GM19397 (cell line): ENCODE data around the gene PIK3CG.

ENCODE experiments used
- ATAC-seq: cut with Tn5 transposase; IDR thresholded peaks from one replicate; pipeline ENCODE4 v1.9.1; 2021; ENCODE audit warnings: mild to moderate bottlenecking, moderate library complexity; ENCODE audit not compliant: unreplicated experiment

PIK3CG gene

GRCh38 chr7:106858618-106859532 lies 6.2 kb upstream of the PIK3CG start:
- no peak for ATAC-seq

GRCh38 chr7:106862317-106863089 lies 2.6 kb upstream of the PIK3CG start:
- no peak for ATAC-seq

DNA sequence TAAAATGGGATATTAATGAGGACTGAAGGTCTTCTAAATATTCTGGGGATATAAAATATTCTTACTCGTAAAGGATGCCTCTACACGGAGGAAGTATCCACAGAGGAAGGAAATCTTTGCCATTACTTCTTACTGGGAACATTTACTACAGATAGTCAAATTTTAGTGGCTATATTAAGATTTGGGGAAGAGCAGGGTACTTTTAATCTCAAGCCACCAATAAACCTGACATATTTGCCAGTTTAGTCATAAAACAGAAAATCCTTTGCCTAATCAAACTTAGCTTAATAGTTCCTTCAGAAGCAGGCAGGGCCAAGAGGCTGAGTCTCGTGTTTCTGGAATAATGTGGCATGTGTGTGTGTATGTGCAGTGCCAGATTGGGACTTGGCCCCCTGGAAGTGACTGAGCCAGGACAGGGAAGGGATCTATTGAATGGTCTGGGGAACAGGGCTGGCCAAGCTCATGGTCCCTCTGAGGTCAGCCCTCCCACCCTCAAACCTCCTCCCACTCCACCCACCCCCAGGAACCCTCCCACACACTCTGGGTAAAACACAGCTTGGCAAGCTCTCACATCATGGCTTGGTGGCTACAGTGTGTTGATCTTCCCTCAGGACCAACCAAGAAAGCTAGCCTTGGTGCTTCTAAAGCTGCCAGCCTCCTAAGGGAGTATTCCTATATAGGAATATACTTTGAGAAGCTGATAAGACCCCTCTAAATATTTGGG lies 1.6 kb upstream of the PIK3CG start:
- no peak for ATAC-seq

GRCh38 chr7:106864298-106865081 lies 592 bp upstream of the PIK3CG start:
- peak; percentile 28 for ATAC-seq

DNA sequence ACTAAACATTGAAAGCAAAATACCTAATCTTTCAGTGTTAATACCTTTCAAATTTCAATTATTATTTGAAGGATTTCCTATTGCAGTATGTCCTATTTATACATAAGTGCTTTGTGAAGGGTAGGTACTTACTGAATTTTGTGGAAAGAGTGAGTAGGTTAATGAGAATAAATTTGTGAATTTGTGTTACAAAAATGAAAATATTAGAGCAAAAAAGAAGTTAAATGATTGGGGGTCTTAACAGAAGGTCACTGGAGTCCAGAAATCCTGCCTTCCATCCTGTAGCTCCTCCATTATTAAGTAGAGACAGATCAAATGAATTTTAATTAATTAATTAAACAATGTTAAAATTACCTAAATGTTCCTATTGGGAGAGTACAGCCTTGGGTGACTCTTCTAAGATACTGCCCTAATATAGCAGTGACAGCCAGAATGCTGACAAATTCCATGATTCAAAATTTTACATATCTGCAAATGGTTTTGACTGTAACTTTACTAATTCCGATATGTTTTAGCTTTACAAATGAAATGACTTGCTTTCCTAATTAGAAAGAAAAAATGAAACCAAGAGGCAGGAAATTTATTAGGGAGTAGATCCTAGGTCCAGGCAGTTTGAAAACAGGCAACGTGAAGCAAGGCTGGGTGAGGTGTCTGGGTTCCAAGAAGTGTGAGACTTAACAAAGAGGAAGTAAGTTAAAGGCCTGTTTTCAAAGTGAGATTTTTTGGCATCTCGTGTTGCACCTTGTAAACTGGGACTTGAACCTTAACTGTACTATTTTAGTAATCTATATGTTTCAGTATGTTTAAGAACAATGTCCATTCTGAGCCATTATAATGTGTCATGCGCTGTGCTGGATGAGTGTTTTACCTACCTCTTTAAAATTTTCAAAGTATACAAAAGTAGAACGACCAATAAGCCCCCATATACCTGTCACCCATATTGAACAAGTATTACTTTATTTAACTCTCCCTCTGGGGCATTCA lies 1.5 kb downstream of the PIK3CG start:
- ATAC-seq: no peak

DNA sequence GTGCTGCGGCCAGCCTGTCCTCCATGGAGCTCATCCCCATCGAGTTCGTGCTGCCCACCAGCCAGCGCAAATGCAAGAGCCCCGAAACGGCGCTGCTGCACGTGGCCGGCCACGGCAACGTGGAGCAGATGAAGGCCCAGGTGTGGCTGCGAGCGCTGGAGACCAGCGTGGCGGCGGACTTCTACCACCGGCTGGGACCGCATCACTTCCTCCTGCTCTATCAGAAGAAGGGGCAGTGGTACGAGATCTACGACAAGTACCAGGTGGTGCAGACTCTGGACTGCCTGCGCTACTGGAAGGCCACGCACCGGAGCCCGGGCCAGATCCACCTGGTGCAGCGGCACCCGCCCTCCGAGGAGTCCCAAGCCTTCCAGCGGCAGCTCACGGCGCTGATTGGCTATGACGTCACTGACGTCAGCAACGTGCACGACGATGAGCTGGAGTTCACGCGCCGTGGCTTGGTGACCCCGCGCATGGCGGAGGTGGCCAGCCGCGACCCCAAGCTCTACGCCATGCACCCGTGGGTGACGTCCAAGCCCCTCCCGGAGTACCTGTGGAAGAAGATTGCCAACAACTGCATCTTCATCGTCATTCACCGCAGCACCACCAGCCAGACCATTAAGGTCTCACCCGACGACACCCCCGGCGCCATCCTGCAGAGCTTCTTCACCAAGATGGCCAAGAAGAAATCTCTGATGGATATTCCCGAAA lies 2.7 kb downstream of the PIK3CG start:
- no peak for ATAC-seq

GRCh38 chr7:106868364-106868763 lies 3.3 kb downstream of the PIK3CG start:
- no peak for ATAC-seq

GRCh38 chr7:106869954-106870353 lies 4.9 kb downstream of the PIK3CG start:
- ATAC-seq: no peak

- ATAC-seq: no peak
Observed at GRCh38 chr7:106870528-106870927, 5.4 kb downstream of the PIK3CG start.

- peak; percentile 87 for ATAC-seq
Observed at GRCh38 chr7:106870983-106871410, 5.9 kb downstream of the PIK3CG start.

- no peak for ATAC-seq
Observed at GRCh38 chr7:106871793-106872571, 6.9 kb downstream of the PIK3CG start.

DNA sequence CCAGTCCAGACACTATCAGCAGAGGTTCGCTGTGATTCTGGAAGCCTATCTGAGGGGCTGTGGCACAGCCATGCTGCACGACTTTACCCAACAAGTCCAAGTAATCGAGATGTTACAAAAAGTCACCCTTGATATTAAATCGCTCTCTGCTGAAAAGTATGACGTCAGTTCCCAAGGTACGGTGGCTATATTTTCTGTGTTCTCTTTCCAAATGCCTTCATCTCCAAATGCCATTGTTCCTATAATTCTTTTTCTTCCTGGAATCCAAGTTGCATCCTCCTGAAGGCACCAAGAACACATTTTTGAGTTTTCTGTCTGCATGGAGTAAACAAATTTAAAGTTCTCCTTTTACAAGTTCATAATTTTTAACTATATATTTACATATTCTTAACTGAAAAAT lies 7.7 kb downstream of the PIK3CG start:
- no peak for ATAC-seq

GRCh38 chr7:106874076-106874475 lies 9.0 kb downstream of the PIK3CG start:
- no peak for ATAC-seq

DNA sequence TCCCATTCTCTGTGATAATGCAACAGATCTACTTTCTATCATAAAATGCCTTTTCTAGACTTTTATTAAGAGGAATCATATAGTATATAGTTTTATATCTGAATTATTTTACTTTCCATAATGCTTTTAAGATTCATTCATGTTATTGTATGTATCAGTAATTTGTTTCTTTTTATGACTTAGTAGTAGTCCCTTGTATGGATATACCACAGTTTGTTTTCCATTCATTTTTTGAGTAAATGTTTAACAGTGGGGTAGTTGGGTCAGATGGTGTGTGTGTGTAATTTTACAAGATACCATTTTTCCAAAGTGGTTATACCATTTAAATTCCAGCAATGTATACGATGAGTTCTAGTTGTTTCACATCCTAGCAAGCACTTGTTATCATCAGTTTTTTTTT lies 10.4 kb downstream of the PIK3CG start:
- no peak for ATAC-seq

- ATAC-seq: no peak
Observed at GRCh38 chr7:106878748-106879439, 13.8 kb downstream of the PIK3CG start.

- no peak for ATAC-seq
Observed at GRCh38 chr7:106881984-106882383, 16.9 kb downstream of the PIK3CG start.

GRCh38 chr7:106883456-106884026 lies 18.5 kb downstream of the PIK3CG start:
- ATAC-seq: peak; percentile 77
